PC-9 (cell line): ENCODE results near the gene STARD3NL.

Experiments used
- EZH2 ChIP-seq: fragments of 200-600 bp; sonication (generic); IDR thresholded peaks from 2 replicates; pipeline ENCODE4 v1.8.0; 2017; ENCODE audit warnings: antibody characterized with exemption, low read depth
- TF ChIP-seq, protein P1 (sequence below): fragments of 200-600 bp; sonication (generic); conservative IDR thresholded peaks from 2 replicates; pipeline ENCODE4 v1.6.1; 2017; ENCODE audit warnings: mixed run types, antibody characterized with exemption, mild to moderate bottlenecking, moderate library complexity

DNA sequence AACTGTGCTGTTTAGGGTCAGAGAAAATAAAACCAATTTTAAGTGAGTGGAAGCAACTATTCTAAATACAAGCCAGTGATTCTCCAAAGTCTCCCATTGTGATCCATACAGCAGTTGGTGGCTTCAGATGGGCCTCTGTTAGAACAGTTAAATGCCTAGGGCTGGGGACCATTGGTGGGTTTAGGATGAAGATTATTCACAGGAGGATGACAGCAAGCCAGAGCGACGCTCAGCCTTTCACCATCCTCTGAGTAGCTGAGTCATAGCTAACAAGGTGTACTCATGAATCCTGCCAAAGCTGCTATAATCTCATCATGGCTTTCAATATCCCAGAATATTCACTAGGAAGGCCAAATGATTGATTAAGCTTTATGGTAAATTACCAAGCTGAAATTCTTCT is 39.6 kb downstream of the STARD3NL start:
- TF ChIP-seq, protein P1, sequence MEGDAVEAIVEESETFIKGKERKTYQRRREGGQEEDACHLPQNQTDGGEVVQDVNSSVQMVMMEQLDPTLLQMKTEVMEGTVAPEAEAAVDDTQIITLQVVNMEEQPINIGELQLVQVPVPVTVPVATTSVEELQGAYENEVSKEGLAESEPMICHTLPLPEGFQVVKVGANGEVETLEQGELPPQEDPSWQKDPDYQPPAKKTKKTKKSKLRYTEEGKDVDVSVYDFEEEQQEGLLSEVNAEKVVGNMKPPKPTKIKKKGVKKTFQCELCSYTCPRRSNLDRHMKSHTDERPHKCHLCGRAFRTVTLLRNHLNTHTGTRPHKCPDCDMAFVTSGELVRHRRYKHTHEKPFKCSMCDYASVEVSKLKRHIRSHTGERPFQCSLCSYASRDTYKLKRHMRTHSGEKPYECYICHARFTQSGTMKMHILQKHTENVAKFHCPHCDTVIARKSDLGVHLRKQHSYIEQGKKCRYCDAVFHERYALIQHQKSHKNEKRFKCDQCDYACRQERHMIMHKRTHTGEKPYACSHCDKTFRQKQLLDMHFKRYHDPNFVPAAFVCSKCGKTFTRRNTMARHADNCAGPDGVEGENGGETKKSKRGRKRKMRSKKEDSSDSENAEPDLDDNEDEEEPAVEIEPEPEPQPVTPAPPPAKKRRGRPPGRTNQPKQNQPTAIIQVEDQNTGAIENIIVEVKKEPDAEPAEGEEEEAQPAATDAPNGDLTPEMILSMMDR = no peak
- no peak for TF ChIP-seq EZH2
